ENCODE data around the gene ARPC5.
"Not testable (repeated sequence)": the region's sequence is repeated elsewhere in the genome, so short reads cannot be mapped to it uniquely, and the experiment has no call there.

ARPC5 gene

GRCh38 chr1:183619781-183620180 is 15.8 kb downstream of the ARPC5 start:
- DNase-seq (ENCODE audit: extremely low spot score, insufficient read length, low read depth): no peak
- FAIRE-seq: no peak

GRCh38 chr1:183618202-183618601 is 17.4 kb downstream of the ARPC5 start:
- not testable (repeated sequence) for DNase-seq (ENCODE audit: extremely low spot score, insufficient read length, low read depth); FAIRE-seq

GRCh38 chr1:183612975-183613374 is 22.6 kb downstream of the ARPC5 start:
- not testable (repeated sequence) for FAIRE-seq; DNase-seq (ENCODE audit: extremely low spot score, insufficient read length, low read depth)

- DNase-seq (ENCODE audit: extremely low spot score, insufficient read length, low read depth) (no peak), FAIRE-seq (no peak)
Observed at GRCh38 chr1:183612407-183612806, 23.2 kb downstream of the ARPC5 start.

GRCh38 chr1:183611021-183611420 is 24.6 kb downstream of the ARPC5 start:
- FAIRE-seq (no peak), DNase-seq (ENCODE audit: extremely low spot score, insufficient read length, low read depth) (no peak)

GRCh38 chr1:183609759-183610452 is 25.7 kb downstream of the ARPC5 start:
- no peak for DNase-seq (ENCODE audit: extremely low spot score, insufficient read length, low read depth)
- no peak for FAIRE-seq

- peak; percentile 64 for FAIRE-seq
- DNase-seq (ENCODE audit: extremely low spot score, insufficient read length, low read depth): no peak
Observed at GRCh38 chr1:183609313-183609712, 26.3 kb downstream of the ARPC5 start.

- FAIRE-seq (peak; percentile 88), DNase-seq (ENCODE audit: extremely low spot score, insufficient read length, low read depth) (no peak)
Observed at GRCh38 chr1:183607322-183607980, 28.1 kb downstream of the ARPC5 start.

- no peak for FAIRE-seq
- DNase-seq (ENCODE audit: extremely low spot score, insufficient read length, low read depth): no peak
Observed at GRCh38 chr1:183605904-183606303, 29.7 kb downstream of the ARPC5 start.

GRCh38 chr1:183604815-183605214 is 30.8 kb downstream of the ARPC5 start:
- FAIRE-seq (no peak), DNase-seq (ENCODE audit: extremely low spot score, insufficient read length, low read depth) (no peak)

- DNase-seq (ENCODE audit: extremely low spot score, insufficient read length, low read depth): no peak
- FAIRE-seq: peak; percentile 89
Observed at GRCh38 chr1:183604038-183604808, 31.4 kb downstream of the ARPC5 start.

- DNase-seq (ENCODE audit: extremely low spot score, insufficient read length, low read depth): no peak
Observed at GRCh38 chr1:183602510-183602909, 33.1 kb downstream of the ARPC5 start.

GRCh38 chr1:183600634-183601033 is 34.9 kb downstream of the ARPC5 start:
- FAIRE-seq: no peak
- no peak for DNase-seq (ENCODE audit: extremely low spot score, insufficient read length, low read depth)

More at GRCh38 chr1:183602510-183602909, 33.1 kb downstream of the ARPC5 start:
- no peak for FAIRE-seq

GRCh38 chr1:183600136-183600535 is 35.4 kb downstream of the ARPC5 start:
- DNase-seq (ENCODE audit: extremely low spot score, insufficient read length, low read depth) (no peak), FAIRE-seq (no peak)

GRCh38 chr1:183598386-183598785 is 37.2 kb downstream of the ARPC5 start:
- no peak for DNase-seq (ENCODE audit: extremely low spot score, insufficient read length, low read depth)
- FAIRE-seq: peak; percentile 88

GRCh38 chr1:183597656-183598347 is 37.8 kb downstream of the ARPC5 start:
- no peak for DNase-seq (ENCODE audit: extremely low spot score, insufficient read length, low read depth)
- FAIRE-seq: no peak

- DNase-seq (ENCODE audit: extremely low spot score, insufficient read length, low read depth): no peak
- no peak for FAIRE-seq
Observed at GRCh38 chr1:183596500-183596899, 39.1 kb downstream of the ARPC5 start.

GRCh38 chr1:183595537-183595936 is 40.0 kb downstream of the ARPC5 start:
- no peak for FAIRE-seq
- DNase-seq (ENCODE audit: extremely low spot score, insufficient read length, low read depth): no peak

- peak; percentile 95 for FAIRE-seq
- no peak for DNase-seq (ENCODE audit: extremely low spot score, insufficient read length, low read depth)
Observed at GRCh38 chr1:183593356-183593755, 42.2 kb downstream of the ARPC5 start.

GRCh38 chr1:183592733-183593132 is 42.9 kb downstream of the ARPC5 start:
- FAIRE-seq (no peak), DNase-seq (ENCODE audit: extremely low spot score, insufficient read length, low read depth) (no peak)

Data from GM18507 (cell line).